A673 (cell line): ENCODE results near the gene HEYL. TPM values are rescaled to one million over a fixed set of nuclear protein-coding genes. Genes with fewer than 3 reads are reported as not detected.
A peak's percentile ranks its signal among the peaks of the same experiment; 100 is the strongest.

Experiments
- BruUV-seq: library from RNA; stranded (reverse); fragments of 400-500 nt; replicated peaks from 2 replicates; lab custom pipeline; 2021; lab: Mats Ljungman, UMichigan
- CTCF ChIA-PET: fragments of 300-600 bp; sonication (Branson Sonifier 250); formaldehyde crosslinking; loops from one replicate; lab custom pipeline; 2022; ENCODE audit warnings: antibody characterized with exemption; lab: Charles Lee
- POLR2A ChIA-PET: fragments of 300-600 bp; sonication (Branson Sonifier 250); formaldehyde crosslinking; loops from one replicate; lab custom pipeline; 2022; ENCODE audit warnings: antibody characterized with exemption; ENCODE audit not compliant: low non-redundant PET; lab: Charles Lee
- DNase-seq: peaks from one replicate; pipeline ENCODE4 v3.0.0-alpha.2; 2015; ENCODE audit warnings: low spot score
- H3K27ac ChIP-seq: fragments of 200-600 bp; sonication (generic); 2 replicates; pipeline ENCODE4 v1.5.1; 2016; ENCODE audit warnings: mixed run types, low read depth, mild to moderate bottlenecking, mixed read lengths, antibody characterized with exemption, low read length; ENCODE audit not compliant: poor library complexity, severe bottlenecking
- H3K27me3 ChIP-seq: fragments of 200-600 bp; sonication (generic); replicated peaks from 2 replicates; pipeline ENCODE4 v1.6.1; 2017; ENCODE audit warnings: mixed run types, low read depth, mild to moderate bottlenecking, mixed read lengths, antibody characterized with exemption, low read length; ENCODE audit not compliant: insufficient read depth, poor library complexity
- H3K36me3 ChIP-seq: fragments of 200-600 bp; sonication (generic); 2 replicates; pipeline ENCODE4 v1.6.1; 2016; ENCODE audit warnings: mixed run types, mild to moderate bottlenecking, mixed read lengths, antibody characterized with exemption, low read length; ENCODE audit not compliant: insufficient read depth, poor library complexity, severe bottlenecking
- H3K4me1 ChIP-seq: fragments of 200-600 bp; sonication (generic); 2 replicates; pipeline ENCODE4 v1.6.1; 2017; ENCODE audit warnings: mixed run types, mild to moderate bottlenecking, mixed read lengths, antibody characterized with exemption, low read length; ENCODE audit not compliant: insufficient read depth, poor library complexity, severe bottlenecking
- H3K4me3 ChIP-seq: fragments of 200-600 bp; sonication (generic); 2 replicates; pipeline ENCODE4 v1.5.1; 2016; ENCODE audit warnings: low read depth, mixed run types, mild to moderate bottlenecking, mixed read lengths, low read length; ENCODE audit not compliant: poor library complexity, severe bottlenecking
- H3K9me3 ChIP-seq: fragments of 200-600 bp; sonication (generic); 2 replicates; pipeline ENCODE4 v1.6.1; 2016; ENCODE audit warnings: mixed run types, low read depth, mild to moderate bottlenecking, mixed read lengths, antibody characterized with exemption, low read length; ENCODE audit not compliant: poor library complexity, severe bottlenecking
- EZH2 ChIP-seq: fragments of 200-600 bp; sonication (generic); IDR thresholded peaks from 2 replicates; pipeline ENCODE4 v1.6.1; 2017; ENCODE audit warnings: borderline replicate concordance, low read depth, mild to moderate bottlenecking, mixed read lengths, antibody characterized with exemption, low read length; ENCODE audit not compliant: poor library complexity, severe bottlenecking
- intact Hi-C: fragments of 100-400 bp; cut with micrococcal nuclease; formaldehyde crosslinking; loops from one replicate; pipeline ENCODE4 v1.10.0; 2022; ENCODE audit not compliant: unreplicated experiment
- total RNA-seq: library from RNA; stranded (reverse); gene quantifications from 2 replicates; pipeline ENCODE4 v1.2.3, GENCODE V29; 2021
- TF ChIP-seq, protein P1 (sequence below): fragments of 300-800, 200-600 bp; sonication (generic); conservative IDR thresholded peaks from 2 replicates; pipeline ENCODE4 v1.5.1; 2017; ENCODE audit warnings: low read depth, mild to moderate bottlenecking, antibody characterized with exemption, low read length, moderate library complexity, mixed read lengths

The HEYL gene
- total RNA-seq, 1 experiment from 2014 or later = 0.77 TPM

DNA sequence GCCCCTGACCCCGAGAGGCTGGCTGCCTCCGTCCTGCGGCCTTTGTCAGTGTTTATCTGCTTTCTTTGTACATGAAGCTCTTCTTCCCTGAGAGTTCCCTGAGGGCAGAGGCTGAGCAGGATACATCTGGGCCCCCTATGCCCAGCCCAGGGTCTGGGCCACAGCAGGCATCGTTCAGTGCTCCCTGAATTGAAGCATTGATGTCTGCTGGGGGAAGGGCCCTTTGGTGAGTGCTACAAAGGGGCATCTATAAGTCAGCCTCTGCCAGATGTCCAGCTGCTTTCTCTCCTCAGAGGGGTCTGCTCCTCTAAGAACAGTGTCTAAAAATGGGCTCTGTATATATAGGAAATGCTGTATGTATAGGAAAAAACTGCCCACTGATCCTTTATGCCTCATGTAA, 2.1 kb downstream of the HEYL start:
- Histone ChIP-seq H3K27ac (no peak overlapping the region), H3K4me3 (no peak overlapping the region), H3K27me3 (no peaks in the 10 kb centered on the region), H3K9me3 (no peaks in the 10 kb centered on the region), H3K4me1 (peaks cover 11% of the 10 kb centered on the region), H3K36me3 (no peaks in the 10 kb centered on the region)
- no TSS peak for BruUV-seq
- intact Hi-C loops = no loop called here
- no peak for DNase-seq
- TF ChIP-seq, protein P1, sequence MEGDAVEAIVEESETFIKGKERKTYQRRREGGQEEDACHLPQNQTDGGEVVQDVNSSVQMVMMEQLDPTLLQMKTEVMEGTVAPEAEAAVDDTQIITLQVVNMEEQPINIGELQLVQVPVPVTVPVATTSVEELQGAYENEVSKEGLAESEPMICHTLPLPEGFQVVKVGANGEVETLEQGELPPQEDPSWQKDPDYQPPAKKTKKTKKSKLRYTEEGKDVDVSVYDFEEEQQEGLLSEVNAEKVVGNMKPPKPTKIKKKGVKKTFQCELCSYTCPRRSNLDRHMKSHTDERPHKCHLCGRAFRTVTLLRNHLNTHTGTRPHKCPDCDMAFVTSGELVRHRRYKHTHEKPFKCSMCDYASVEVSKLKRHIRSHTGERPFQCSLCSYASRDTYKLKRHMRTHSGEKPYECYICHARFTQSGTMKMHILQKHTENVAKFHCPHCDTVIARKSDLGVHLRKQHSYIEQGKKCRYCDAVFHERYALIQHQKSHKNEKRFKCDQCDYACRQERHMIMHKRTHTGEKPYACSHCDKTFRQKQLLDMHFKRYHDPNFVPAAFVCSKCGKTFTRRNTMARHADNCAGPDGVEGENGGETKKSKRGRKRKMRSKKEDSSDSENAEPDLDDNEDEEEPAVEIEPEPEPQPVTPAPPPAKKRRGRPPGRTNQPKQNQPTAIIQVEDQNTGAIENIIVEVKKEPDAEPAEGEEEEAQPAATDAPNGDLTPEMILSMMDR = no peak
- TF ChIP-seq EZH2 = no peak
- POLR2A ChIA-PET = no interaction called here
- CTCF ChIA-PET = no interaction called here

DNA sequence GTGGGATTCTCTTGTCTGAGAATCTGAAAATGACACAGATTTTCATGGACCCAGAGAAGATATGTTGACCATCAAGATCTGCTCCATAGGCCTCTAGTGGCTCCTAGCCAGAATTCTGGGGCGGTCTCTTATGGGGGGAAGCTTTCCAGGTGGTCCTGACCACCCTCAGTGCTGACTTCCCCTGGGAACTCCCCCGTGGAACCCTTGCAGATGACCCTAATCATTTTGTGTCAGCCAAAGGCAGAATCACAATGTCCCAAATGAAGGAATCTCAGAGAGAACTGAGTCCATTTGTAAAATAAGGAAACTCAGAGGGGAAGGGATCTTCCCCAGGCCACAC, 3.6 kb downstream of the HEYL start:
- no peak for DNase-seq
- ChIA-PET CTCF (no interaction called here), POLR2A (no interaction called here)
- TF ChIP-seq EZH2 = no peak
- TF ChIP-seq, protein P1 = no peak
- peaks cover 11% of the 10 kb centered on the region for H3K4me1 ChIP-seq
- H3K4me3 ChIP-seq = no peak overlapping the region
- no peaks in the 10 kb centered on the region for H3K9me3 ChIP-seq
- no TSS peak for BruUV-seq
- no peaks in the 10 kb centered on the region for H3K36me3 ChIP-seq
- H3K27ac ChIP-seq = no peak overlapping the region
- H3K27me3 ChIP-seq = no peaks in the 10 kb centered on the region
- intact Hi-C loops = no loop called here

DNA sequence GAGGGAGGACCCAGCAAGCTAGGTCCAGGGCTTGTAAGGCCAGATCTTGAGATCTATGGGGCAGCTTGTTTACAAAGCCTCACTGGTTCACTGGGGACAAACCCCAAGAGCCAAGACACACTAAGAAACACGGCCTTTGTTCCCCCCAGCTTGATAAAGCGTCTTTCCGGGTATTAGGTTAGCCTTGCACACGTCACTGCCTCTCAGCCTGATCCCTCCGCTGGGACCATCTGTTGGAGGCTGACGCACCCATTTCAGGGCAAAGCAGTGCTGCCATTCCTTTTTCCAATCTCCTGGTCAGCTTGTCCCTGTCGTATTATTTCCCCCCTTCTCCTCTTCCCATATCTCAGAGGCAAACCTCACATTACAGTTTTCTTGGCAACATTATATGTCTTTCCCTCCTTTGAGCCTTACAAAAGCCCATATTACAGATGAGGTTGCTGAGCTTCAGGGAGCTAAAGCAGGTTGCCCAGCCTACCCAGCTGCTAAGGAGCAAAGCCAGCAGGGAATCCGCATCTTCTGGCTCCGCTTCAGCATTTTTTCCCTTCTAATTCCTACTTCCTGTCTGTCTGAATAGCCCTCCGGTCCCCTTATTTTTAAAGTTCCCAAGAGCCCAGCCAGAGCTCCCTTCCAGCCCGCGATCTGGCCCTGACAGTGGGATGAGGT, 4.1 kb downstream of the HEYL start:
- Histone ChIP-seq H3K9me3 (no peaks in the 10 kb centered on the region), H3K4me1 (peaks cover 11% of the 10 kb centered on the region), H3K36me3 (no peaks in the 10 kb centered on the region), H3K27me3 (no peaks in the 10 kb centered on the region), H3K4me3 (no peak overlapping the region), H3K27ac (no peak overlapping the region)
- CTCF ChIA-PET = interaction anchor here (0.7 kb wide), 1 partner anchor 22 kb away, joined by 3 read pairs; no protein-coding TSS in a partner anchor
- POLR2A ChIA-PET = no interaction called here
- BruUV-seq = no TSS peak
- intact Hi-C loops = no loop called here
- DNase-seq = peak; percentile 55
- TF ChIP-seq, protein P1 = no peak
- no peak for TF ChIP-seq EZH2
